ENCODE data around the gene CBX4.

The CBX4 gene

GRCh38 chr17:79797492-79798298 lies 41.5 kb downstream of the CBX4 start:
- DNase-seq: no peak

- DNase-seq: peak; percentile 100
These were observed 42.3 kb downstream of the CBX4 start, which contains the start of gene CBX8 for GRCh38 chr17:79796763-79797491. Gene CBX8, minus strand, starts transcription at chr17:79797077. Its CDS starts 79 bp downstream, at chr17:79796998.

- DNase-seq: no peak
These were observed 42.8 kb downstream of the CBX4 start for GRCh38 chr17:79796444-79796762.

GRCh38 chr17:79795795-79796443 lies 43.3 kb downstream of the CBX4 start:
- no peak for DNase-seq

GRCh38 chr17:79794659-79795511 lies 44.4 kb downstream of the CBX4 start:
- no peak for DNase-seq

GRCh38 chr17:79793924-79794304 lies 45.3 kb downstream of the CBX4 start:
- DNase-seq: no peak

- DNase-seq: no peak
These were observed 46.0 kb downstream of the CBX4 start for GRCh38 chr17:79792984-79793923.

- no peak for DNase-seq
These were observed 46.8 kb downstream of the CBX4 start for GRCh38 chr17:79792341-79792871.

GRCh38 chr17:79791735-79792161 lies 47.5 kb downstream of the CBX4 start:
- no peak for DNase-seq

GRCh38 chr17:79790805-79791734 lies 48.2 kb downstream of the CBX4 start:
- DNase-seq: no peak

- DNase-seq: no peak
These were observed 49.1 kb downstream of the CBX4 start for GRCh38 chr17:79789943-79790804.

GRCh38 chr17:79788989-79789942 lies 50.0 kb downstream of the CBX4 start:
- no peak for DNase-seq

- DNase-seq: no peak
These were observed 50.8 kb downstream of the CBX4 start for GRCh38 chr17:79788455-79788854.

GRCh38 chr17:79786930-79787643 lies 52.2 kb downstream of the CBX4 start:
- no peak for DNase-seq

- DNase-seq: no peak
These were observed 53.1 kb downstream of the CBX4 start for GRCh38 chr17:79785900-79786810.

Measured in stimulated activated CD4-positive, alpha-beta T cell treated with anti-CD3 and anti-CD28 coated beads, Interleukin-15, amount 100 ng/mL, for 24 hours (primary cell).